GM19238 (cell line): Measurements from ENCODE around the gene MEG3.
"Not testable (repeated sequence)": the region's sequence is repeated elsewhere in the genome, so short reads cannot be mapped to it uniquely, and the experiment has no call there.

Experiments used
- DNase-seq: peaks from one replicate; pipeline ENCODE4 v3.0.0; 2011; ENCODE audit warnings: low spot score; ENCODE audit not compliant: insufficient read length

Gene MEG3

DNA sequence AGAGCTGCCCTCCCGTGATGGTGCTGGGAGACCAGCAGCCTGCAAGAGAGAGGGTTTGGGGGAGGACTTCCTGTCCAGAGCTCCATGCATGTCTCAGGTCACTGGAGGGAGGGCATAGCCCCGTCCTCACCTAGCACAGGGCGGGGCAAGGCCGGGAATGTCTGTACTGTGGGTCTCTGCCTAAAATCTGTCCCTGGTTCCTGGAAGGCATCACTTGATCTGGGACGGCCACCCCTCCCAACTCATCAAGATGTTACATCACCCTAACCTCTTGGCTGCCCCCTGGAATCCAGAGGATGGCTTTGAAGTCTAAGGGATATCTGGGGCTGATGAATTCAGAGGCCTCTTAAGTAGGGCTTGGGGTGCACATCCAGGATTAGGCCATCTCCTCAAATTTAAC lies 37.0 kb upstream of the MEG3 start:
- no peak for DNase-seq

GRCh38 chr14:100789460-100790417 lies 36.2 kb upstream of the MEG3 start:
- no peak for DNase-seq

GRCh38 chr14:100790502-100791347 lies 35.2 kb upstream of the MEG3 start:
- DNase-seq = no peak

DNA sequence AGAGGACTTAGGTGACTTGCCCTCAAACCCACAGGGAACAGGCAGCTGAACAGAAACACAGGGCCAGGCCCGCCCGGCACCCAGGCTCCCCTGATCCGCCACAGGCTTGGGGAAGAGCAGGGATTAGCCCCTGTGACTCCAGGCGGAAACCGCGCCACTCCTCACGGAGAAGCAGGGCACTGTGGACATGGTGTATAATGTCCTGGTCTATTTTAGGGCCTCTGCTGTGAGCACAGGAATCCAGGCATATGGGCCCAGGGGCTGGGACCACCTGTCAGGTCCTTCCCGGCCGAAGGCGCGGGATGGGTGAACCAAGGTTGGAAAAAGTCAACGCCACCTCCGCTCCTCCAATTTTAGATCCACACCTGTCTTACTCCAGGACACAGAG lies 34.6 kb upstream of the MEG3 start:
- no peak for DNase-seq

DNA sequence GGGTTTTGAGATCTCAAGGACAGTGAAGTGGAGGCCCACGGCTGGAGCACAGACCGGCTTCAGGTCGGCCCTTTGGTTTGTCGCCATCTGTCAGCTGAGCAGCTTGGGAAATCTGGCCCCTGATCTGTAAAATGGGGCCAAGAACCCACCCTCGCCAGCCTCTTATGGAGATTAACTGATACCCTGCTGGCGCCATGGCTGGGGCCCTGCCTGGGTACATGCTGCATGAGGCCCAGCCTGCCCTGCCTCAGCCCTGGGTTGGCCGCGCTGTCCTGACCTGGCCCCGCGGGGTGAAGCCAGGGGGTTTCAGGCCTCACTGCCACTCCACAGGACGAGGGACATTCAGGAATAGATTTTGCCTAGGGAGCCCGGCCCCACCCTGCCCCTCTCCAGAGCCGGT lies 33.9 kb upstream of the MEG3 start:
- DNase-seq = no peak

GRCh38 chr14:100796946-100797345 lies 29.0 kb upstream of the MEG3 start:
- no peak for DNase-seq

DNA sequence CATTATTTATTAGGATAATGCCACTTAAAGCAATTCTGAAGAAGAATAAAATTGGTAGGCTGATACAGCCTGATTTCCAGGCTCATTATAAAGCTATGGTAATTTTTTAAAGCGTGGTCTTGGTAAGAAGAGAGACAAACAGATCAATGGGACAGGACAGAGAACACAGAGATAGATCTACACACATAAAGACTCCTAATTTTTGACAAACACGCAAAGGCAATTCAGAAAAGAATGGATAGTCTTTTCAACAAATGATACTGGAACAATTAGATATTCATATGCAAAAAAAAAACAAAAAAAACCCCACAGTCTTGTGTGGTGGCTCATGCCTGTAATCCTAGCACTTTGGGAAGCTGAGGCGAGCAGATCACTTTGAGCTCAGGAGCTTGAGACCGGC lies 25.9 kb upstream of the MEG3 start:
- no peak for DNase-seq

DNA sequence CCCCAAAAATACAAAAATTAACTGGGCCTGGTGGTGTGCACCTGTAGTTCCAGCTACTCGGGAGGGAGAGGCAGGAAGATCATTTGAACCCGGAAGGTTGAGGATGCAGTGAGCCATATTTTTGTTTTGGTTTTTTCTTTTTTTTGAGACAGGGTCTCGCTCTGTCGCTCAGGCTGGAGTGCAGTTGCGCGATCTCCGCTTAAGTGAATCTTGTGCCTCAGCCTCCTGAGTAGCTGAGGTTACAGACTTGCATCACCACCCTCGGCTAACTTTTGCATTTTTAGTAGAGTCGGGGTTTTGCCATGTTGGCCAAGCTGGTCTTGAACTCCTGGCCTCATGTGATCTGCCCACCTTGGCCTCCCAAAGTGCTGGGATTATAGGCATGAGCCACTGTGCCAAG lies 24.5 kb upstream of the MEG3 start:
- not testable (repeated sequence) for DNase-seq

DNA sequence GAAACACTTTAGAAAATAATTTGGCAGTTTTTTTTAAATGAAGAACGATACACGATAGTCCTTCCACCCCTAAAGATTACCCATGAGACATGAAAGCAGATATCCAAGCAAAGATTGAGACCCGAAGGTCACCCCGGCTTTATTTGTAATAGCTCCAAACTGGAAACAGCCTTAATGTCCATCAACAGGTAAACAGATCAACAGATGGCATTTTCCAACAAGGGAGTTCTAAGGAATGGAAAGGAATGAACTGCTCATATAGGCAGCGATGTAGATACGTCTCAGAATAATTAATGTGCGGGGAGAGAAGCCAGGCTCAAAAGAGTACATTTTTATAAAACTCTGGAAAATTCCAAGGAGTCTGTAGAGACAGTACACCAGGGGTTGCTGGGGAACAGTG lies 23.7 kb upstream of the MEG3 start:
- no peak for DNase-seq

DNA sequence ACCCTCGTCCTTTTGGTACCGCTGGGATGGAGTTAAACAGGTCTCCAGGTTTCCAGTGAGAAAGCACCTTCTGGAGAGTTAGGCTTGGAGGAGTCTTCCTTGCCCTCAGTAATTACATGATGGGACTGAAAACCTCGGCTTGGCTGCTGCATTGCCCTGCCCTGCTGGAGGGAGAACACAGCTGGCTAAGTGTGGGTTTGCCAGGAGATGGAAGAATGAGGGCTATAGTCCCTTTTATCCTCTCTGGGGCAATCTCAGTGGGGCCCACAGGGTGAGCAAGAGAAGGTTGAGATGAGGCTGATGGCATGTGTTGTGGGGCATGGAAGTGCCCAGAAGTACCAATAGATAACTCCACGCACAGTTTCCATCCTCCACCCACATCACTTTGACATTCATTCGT lies 23.2 kb upstream of the MEG3 start:
- no peak for DNase-seq

- DNase-seq = no peak
These were observed 22.7 kb upstream of the MEG3 start for GRCh38 chr14:100803226-100803625.

- DNase-seq = no peak
These were observed 22.2 kb upstream of the MEG3 start for GRCh38 chr14:100803676-100804075.

DNA sequence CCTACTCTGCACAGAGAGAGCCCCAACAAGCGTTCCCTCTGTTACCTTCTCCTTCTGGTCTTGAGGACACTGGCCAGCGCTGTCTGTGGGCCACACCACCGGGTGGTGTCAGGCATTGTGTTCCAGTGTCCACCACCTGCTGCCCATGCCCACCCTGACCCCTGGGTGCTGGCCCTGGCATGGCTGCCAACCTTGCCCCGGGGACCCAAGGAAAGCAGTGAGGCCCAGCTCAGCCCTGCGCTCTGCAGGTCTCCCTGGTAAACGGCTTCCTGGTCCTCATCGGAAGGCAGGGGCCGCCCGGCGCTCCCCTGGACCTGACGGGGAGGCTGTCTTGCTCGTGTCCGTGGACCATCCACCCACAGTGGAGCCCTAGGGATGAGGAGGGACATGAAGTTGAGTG lies 21.8 kb upstream of the MEG3 start:
- DNase-seq = no peak

GRCh38 chr14:100804558-100805309 lies 21.2 kb upstream of the MEG3 start:
- DNase-seq = no peak

GRCh38 chr14:100806386-100806785 lies 19.5 kb upstream of the MEG3 start:
- no peak for DNase-seq

GRCh38 chr14:100807496-100807895 lies 18.4 kb upstream of the MEG3 start:
- DNase-seq = no peak

DNA sequence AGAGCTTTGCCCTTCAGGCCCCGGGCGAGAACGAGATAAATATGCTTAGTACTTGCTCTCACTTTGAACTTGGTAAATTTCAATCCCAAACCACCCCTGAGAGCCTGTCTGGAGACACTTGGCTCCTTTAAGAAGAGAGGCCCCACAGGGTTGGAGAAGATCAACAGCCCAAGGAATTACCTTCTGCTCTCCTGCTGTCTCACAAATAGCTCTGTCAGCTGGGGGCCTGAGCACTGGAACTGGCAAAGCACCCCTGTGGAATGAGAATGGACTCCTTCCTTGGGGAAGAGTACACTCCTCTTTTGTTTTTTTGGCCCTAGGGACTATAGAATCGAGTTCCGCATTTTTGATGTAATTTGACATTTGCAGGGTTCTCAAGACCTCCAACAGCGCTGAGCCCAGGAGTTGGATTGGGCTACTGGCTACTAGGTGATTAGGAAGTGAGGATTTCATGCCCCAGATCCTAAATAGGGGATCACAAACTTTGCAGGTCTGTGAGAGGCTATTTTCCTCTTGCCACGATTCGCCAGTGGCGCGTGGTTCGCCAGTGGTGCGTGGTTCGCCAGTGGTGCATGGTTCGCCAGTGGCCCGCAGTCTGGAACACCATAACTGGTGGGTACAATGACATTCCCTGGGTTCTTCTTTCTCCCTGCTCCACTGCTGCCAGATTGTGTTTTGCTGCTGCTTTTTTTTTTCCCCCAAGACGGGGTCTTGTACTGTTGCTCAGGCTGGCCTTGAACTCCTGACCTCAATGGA lies 17.8 kb upstream of the MEG3 start:
- DNase-seq = no peak

GRCh38 chr14:100810435-100810834 lies 15.5 kb upstream of the MEG3 start:
- no peak for DNase-seq

DNA sequence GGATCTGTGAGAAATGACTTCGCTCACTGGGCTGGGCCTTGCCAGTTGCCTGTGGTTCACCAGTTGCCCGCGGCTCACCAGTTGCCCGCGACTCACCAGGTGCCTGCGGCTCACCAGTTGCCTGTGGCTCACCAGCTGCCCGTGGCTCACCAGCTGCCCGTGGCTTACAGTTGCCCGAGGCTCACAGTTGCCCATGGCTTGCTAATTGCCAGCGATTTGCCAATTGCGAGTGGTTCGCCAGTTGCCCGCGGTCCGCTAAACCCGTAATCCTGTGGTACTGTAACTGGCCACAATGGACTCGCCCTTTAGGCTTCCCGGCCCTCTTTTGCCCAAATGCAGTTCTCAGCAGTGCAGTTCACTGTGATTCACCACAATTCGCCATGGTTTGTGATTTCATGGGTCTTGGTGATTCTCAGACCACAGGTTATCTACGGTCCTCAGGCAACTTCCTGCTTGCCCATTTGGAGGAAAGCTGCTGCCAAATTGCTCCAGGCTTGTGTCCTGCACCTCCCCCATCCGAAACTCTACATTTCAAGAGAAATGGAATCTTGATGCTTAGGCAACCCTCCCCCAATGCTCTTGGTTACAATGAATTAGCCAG lies 15.0 kb upstream of the MEG3 start:
- DNase-seq = no peak

DNA sequence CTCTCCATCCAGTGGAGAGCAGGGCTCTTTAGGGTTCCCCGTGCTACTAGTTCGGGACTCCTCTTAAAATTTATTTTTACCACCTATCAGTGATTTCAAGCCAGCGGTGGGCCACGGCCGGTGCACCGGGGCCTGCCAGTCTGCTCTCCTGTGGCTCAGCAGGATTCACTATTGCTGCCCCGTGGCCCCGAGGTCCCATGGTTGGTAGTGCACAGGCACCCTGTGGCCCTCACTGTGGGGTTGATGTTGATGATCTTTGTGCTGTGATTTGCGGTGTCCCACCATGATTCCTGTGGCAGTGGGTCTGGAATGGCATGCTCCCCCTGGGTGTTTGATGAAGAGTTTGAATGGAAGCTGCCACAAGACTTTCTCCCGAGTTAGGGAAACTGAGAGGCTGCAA lies 12.6 kb upstream of the MEG3 start:
- no peak for DNase-seq
